Tibial artery (tissue), 4 donors: ENCODE results near the gene HEATR1.

Source experiments
- DNase-seq, 2 donors: peaks; one replicate each; pipeline ENCODE4 v3.0.0-alpha.2; 2019
- H3K27ac ChIP-seq, 2 donors: fragments of 200-600 bp; sonication (generic) in 1 of 2; 1 replicate in 1 of 2; 2 replicates in 1 of 2; pipeline ENCODE4 v1.5.1; 2018 to 2019; ENCODE audit warnings: mild to moderate bottlenecking in 1 of 2
- H3K27me3 ChIP-seq, 2 donors: fragments of 200-600 bp; sonication (generic) in 1 of 2; one replicate each; pipeline versions ENCODE4 v1.5.1 to v1.6.0; 2016 to 2019
- H3K36me3 ChIP-seq, 3 donors: fragments of 200-600 bp; sonication (generic) in 2 of 3; one replicate each; pipeline ENCODE4 v1.5.1; 2016 to 2019; ENCODE audit warnings: mild to moderate bottlenecking in 2 of 3
- H3K4me1 ChIP-seq, 4 donors: fragments of 200-600 bp; sonication (generic) in 2 of 4; 1 replicate in 3 of 4; 2 replicates in 1 of 4; pipeline ENCODE4 v1.5.1; 2016 to 2019
- H3K4me3 ChIP-seq, 2 donors: fragments of 200-600 bp; sonication (generic) in 1 of 2; 1 replicate in 1 of 2; 2 replicates in 1 of 2; pipeline ENCODE4 v1.5.1; 2018 to 2019; ENCODE audit warnings: mild to moderate bottlenecking in 2 of 2
- H3K9me3 ChIP-seq, 3 donors: fragments of 200-600 bp; sonication (generic) in 1 of 3; one replicate each; pipeline ENCODE4 v1.5.1; 2016 to 2019
- intact Hi-C: fragments of 100-400 bp; cut with DNase I; formaldehyde crosslinking; loops from one replicate; pipeline ENCODE4 v1.15.0; 2023; ENCODE audit warnings: low total_unique reads
- TF ChIP-seq, protein P1 (sequence below), 2 experiments: fragments of 200-600 bp in 1 of 2; fragments of 450-650 bp in 1 of 2; IDR thresholded peaks; one replicate each; pipeline ENCODE4 v1.5.1; 2017 to 2019; ENCODE audit warnings: antibody characterized with exemption in 2 of 2, mild to moderate bottlenecking in 1 of 2, moderate library complexity in 1 of 2

Gene HEATR1, protein sequence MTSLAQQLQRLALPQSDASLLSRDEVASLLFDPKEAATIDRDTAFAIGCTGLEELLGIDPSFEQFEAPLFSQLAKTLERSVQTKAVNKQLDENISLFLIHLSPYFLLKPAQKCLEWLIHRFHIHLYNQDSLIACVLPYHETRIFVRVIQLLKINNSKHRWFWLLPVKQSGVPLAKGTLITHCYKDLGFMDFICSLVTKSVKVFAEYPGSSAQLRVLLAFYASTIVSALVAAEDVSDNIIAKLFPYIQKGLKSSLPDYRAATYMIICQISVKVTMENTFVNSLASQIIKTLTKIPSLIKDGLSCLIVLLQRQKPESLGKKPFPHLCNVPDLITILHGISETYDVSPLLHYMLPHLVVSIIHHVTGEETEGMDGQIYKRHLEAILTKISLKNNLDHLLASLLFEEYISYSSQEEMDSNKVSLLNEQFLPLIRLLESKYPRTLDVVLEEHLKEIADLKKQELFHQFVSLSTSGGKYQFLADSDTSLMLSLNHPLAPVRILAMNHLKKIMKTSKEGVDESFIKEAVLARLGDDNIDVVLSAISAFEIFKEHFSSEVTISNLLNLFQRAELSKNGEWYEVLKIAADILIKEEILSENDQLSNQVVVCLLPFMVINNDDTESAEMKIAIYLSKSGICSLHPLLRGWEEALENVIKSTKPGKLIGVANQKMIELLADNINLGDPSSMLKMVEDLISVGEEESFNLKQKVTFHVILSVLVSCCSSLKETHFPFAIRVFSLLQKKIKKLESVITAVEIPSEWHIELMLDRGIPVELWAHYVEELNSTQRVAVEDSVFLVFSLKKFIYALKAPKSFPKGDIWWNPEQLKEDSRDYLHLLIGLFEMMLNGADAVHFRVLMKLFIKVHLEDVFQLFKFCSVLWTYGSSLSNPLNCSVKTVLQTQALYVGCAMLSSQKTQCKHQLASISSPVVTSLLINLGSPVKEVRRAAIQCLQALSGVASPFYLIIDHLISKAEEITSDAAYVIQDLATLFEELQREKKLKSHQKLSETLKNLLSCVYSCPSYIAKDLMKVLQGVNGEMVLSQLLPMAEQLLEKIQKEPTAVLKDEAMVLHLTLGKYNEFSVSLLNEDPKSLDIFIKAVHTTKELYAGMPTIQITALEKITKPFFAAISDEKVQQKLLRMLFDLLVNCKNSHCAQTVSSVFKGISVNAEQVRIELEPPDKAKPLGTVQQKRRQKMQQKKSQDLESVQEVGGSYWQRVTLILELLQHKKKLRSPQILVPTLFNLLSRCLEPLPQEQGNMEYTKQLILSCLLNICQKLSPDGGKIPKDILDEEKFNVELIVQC (N-terminal part only)

GRCh38 chr1:236603991-236604904 is at the start of gene HEATR1:
TSS of gene HEATR1 (minus strand) at chr1:236604516. CDS start at chr1:236604095, 421 bp downstream.
- DNase-seq: peak; percentile 91 to 96
- Histone ChIP-seq H3K4me1 (peaks cover 0 to 22% (median 3%) of the 10 kb centered on the region in 4 donors), H3K9me3 (no peaks in the 10 kb centered on the region), H3K4me3 (peak within 1 kb of the TSS; percentile 73 to 84), H3K36me3 (peaks cover 0 to 15% (median 11%) of the 10 kb centered on the region in 3 donors), H3K27ac (peak within 1 kb of the TSS; percentile 84 to 86), H3K27me3 (no peaks in the 10 kb centered on the region)
- TF ChIP-seq, protein P1, sequence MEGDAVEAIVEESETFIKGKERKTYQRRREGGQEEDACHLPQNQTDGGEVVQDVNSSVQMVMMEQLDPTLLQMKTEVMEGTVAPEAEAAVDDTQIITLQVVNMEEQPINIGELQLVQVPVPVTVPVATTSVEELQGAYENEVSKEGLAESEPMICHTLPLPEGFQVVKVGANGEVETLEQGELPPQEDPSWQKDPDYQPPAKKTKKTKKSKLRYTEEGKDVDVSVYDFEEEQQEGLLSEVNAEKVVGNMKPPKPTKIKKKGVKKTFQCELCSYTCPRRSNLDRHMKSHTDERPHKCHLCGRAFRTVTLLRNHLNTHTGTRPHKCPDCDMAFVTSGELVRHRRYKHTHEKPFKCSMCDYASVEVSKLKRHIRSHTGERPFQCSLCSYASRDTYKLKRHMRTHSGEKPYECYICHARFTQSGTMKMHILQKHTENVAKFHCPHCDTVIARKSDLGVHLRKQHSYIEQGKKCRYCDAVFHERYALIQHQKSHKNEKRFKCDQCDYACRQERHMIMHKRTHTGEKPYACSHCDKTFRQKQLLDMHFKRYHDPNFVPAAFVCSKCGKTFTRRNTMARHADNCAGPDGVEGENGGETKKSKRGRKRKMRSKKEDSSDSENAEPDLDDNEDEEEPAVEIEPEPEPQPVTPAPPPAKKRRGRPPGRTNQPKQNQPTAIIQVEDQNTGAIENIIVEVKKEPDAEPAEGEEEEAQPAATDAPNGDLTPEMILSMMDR (IDR thresholded peaks at IDR 0.05): no peak
- intact Hi-C loops: loop anchor here (10.0 kb wide), 1 partner anchor 171 kb away; no protein-coding TSS in a partner anchor

DNA sequence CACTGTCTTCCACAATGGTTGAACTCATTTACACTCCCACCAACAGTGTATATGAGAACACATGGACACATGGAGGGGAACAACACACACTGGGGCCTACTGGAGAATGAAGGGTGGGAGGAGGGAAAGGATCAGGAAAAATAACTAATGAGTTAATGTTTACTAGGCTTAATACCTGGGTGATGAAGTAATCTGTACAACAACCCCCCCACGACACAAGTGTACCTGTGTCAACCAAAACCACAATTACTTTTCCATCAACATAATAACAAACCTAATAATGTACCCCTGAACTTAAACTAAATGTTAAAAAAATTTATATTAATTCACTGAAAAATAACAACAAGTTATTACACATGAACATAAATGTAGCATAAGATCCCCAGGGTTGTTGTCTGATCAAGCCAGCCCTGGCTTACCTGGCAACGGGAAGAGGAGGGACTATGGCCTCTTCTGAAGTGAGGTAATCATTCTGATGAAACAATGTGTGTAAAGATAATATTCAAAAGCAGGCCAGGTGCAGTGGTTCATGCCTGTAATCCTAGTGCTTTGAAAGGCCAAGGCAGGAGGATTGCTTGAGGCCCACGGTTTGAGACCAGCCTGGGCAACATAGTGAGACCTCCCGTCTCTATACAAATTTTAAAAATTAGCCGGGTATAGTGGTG is 40.8 kb upstream of the HEATR1 start:
- Histone ChIP-seq H3K27me3 (no peaks in the 10 kb centered on the region), H3K4me1 (no peaks in the 10 kb centered on the region), H3K27ac (no peak overlapping the region), H3K9me3 (no peaks in the 10 kb centered on the region), H3K36me3 (no peaks in the 10 kb centered on the region), H3K4me3 (no peak overlapping the region)
- intact Hi-C loops: no loop called here
- no peak for DNase-seq
- TF ChIP-seq, protein P1 (IDR thresholded peaks at IDR 0.05): no peak

GRCh38 chr1:236642763-236643162 is 38.4 kb upstream of the HEATR1 start:
- Histone ChIP-seq H3K4me1 (no peaks in the 10 kb centered on the region), H3K36me3 (no peaks in the 10 kb centered on the region), H3K27me3 (no peaks in the 10 kb centered on the region), H3K9me3 (no peaks in the 10 kb centered on the region), H3K4me3 (no peak overlapping the region), H3K27ac (no peak overlapping the region)
- intact Hi-C loops: no loop called here
- TF ChIP-seq, protein P1 (IDR thresholded peaks at IDR 0.05): no peak
- DNase-seq: no peak

GRCh38 chr1:236639686-236640085 is 35.4 kb upstream of the HEATR1 start:
- intact Hi-C loops: no loop called here
- Histone ChIP-seq H3K4me3 (no peak overlapping the region), H3K27me3 (no peaks in the 10 kb centered on the region), H3K27ac (no peak overlapping the region), H3K4me1 (no peaks in the 10 kb centered on the region), H3K36me3 (no peaks in the 10 kb centered on the region), H3K9me3 (no peaks in the 10 kb centered on the region)
- no peak for DNase-seq
- TF ChIP-seq, protein P1 (IDR thresholded peaks at IDR 0.05): no peak
